ENCODE results near the gene OAS1. TPM values are rescaled to one million over a fixed set of nuclear protein-coding genes. Genes with fewer than 3 reads are reported as not detected.

OAS1 gene
- total RNA-seq, 1 donor from 2014 or later, result 19.1 TPM

GRCh38 chr12:112929715-112930114 lies 23.0 kb downstream of the OAS1 start:
- TF ChIP-seq CTCF (conservative IDR thresholded peaks at IDR 0.05), result no peak
- Mint-ChIP-seq H3K9me3 (peaks cover 13% of the 10 kb centered on the region), H3K27ac (no peak overlapping the region), H3K27me3 (peaks cover 10% of the 10 kb centered on the region), H3K4me3 (no peak overlapping the region), H3K36me3 (no peaks in the 10 kb centered on the region), H3K4me1 (ENCODE audit: unreplicated experiment) (peaks cover 9% of the 10 kb centered on the region)
- DNase-seq (ENCODE audit: extremely low spot score, unreplicated experiment), result no peak

- Mint-ChIP-seq H3K9me3 (peaks cover 14% of the 10 kb centered on the region), H3K4me1 (ENCODE audit: unreplicated experiment) (peaks cover 4% of the 10 kb centered on the region), H3K4me3 (no peak overlapping the region), H3K27me3 (peaks cover 7% of the 10 kb centered on the region), H3K36me3 (no peaks in the 10 kb centered on the region), H3K27ac (no peak overlapping the region)
- no peak for TF ChIP-seq CTCF (conservative IDR thresholded peaks at IDR 0.05)
- no peak for DNase-seq (ENCODE audit: extremely low spot score, unreplicated experiment)
Observed at GRCh38 chr12:112930350-112930749, 23.6 kb downstream of the OAS1 start.

- Mint-ChIP-seq H3K4me1 (ENCODE audit: unreplicated experiment) (no peaks in the 10 kb centered on the region), H3K9me3 (peaks cover 11% of the 10 kb centered on the region), H3K4me3 (no peak overlapping the region), H3K36me3 (no peaks in the 10 kb centered on the region), H3K27me3 (peaks cover 13% of the 10 kb centered on the region), H3K27ac (no peak overlapping the region)
- no peak for DNase-seq (ENCODE audit: extremely low spot score, unreplicated experiment)
- no peak for TF ChIP-seq CTCF (conservative IDR thresholded peaks at IDR 0.05)
Observed at GRCh38 chr12:112932485-112933128, 25.8 kb downstream of the OAS1 start.

GRCh38 chr12:112933129-112933505 lies 26.4 kb downstream of the OAS1 start:
- DNase-seq (ENCODE audit: extremely low spot score, unreplicated experiment), result no peak
- no peak overlapping the region for H3K27ac Mint-ChIP-seq
- H3K27me3 Mint-ChIP-seq, result peaks cover 13% of the 10 kb centered on the region
- H3K9me3 Mint-ChIP-seq, result peaks cover 11% of the 10 kb centered on the region
- no peaks in the 10 kb centered on the region for H3K4me1 Mint-ChIP-seq (ENCODE audit: unreplicated experiment)
- no peak for TF ChIP-seq CTCF (conservative IDR thresholded peaks at IDR 0.05)
- no peak overlapping the region for H3K4me3 Mint-ChIP-seq
- H3K36me3 Mint-ChIP-seq, result no peaks in the 10 kb centered on the region

GRCh38 chr12:112936264-112936663 lies 29.5 kb downstream of the OAS1 start:
- no peak for TF ChIP-seq CTCF (conservative IDR thresholded peaks at IDR 0.05)
- no peak overlapping the region for H3K27ac Mint-ChIP-seq
- no peak overlapping the region for H3K4me3 Mint-ChIP-seq
- peaks cover 23% of the 10 kb centered on the region for H3K27me3 Mint-ChIP-seq
- no peaks in the 10 kb centered on the region for H3K4me1 Mint-ChIP-seq (ENCODE audit: unreplicated experiment)
- H3K9me3 Mint-ChIP-seq, result peaks cover 4% of the 10 kb centered on the region
- H3K36me3 Mint-ChIP-seq, result no peaks in the 10 kb centered on the region
- DNase-seq (ENCODE audit: extremely low spot score, unreplicated experiment), result no peak

Data from type B pancreatic cell (in vitro differentiated cells).